Middle frontal gyrus (tissue), 1 donor: ENCODE measurements around the gene FKBP4.
A peak's percentile ranks its signal among the peaks of the same experiment; 100 is the strongest.

Experiments
- DNase-seq: peaks from one replicate; pipeline ENCODE4 v3.0.0-alpha.2; 2015; ENCODE audit warnings: low spot score; ENCODE audit errors: extremely low spot score

The FKBP4 gene

DNA sequence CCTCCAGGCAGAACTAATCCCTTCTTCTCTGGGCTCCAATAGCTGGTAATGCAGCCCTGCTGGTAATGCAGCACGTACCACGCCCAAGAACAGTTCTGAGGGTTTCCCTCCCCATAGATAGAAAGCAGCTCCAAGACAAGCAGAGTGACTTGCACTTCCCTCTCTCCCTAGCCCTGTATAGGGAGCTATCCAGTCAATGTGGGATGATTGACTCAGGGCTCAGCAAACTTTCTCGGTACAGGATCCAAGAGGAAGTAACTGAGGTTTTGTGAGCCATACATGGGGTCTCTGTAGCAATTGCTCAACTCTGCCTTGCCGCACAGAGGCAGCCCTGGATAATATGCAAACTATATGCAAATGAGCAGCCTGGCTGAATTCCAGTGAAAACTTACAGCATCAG lies 15.5 kb upstream of the FKBP4 start:
- no peak for DNase-seq

DNA sequence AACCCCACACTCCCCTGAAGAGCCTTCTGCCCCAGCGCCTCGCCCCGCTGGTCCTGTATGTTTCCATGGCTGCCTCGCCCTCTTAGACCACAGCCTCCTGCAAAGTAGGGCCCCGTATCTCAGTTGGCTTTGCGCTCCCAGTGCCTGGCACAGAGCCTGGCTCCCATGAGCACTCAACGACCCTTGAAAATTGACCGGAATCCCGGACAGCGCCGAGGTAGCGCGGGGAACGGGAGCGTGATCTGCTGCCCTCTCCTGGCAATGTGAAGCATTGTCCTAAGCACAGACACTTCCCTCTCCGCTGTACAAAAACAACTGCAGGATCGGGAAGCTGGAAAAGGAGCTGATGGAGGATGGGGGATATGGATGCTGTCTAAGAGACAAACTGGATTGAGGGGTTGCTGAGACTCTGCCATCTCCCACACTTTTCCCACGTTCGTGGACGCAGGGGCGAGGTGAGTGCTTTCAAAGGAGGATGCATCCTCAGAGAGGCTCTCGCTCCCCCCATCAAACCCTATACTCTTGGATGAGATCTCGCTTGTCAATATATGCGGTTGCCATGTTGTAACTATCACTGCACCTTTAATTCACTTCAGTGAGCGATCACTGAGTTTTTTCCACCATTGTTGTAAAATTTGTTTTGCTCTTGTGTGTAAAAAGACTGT lies 10.7 kb upstream of the FKBP4 start:
- peak; percentile 72 for DNase-seq

DNA sequence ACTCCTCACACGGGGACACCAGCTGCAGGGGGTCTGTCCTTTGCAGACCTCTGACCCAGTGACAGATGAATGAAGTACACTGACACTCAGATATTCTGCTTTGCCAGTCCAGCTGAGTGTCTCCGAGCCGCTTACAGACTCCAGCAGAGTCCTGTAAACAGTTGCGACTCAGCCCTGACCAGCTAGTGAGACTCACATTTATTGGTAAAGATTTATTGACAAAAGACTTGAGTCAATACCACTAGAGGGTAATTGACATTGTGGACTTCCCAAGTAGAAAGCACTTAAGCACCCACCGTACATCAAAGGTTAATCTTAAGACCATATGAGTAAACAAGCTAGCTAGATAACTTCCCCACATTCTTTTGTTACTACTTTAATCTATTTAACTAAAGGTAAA lies 9.8 kb upstream of the FKBP4 start:
- no peak for DNase-seq

DNA sequence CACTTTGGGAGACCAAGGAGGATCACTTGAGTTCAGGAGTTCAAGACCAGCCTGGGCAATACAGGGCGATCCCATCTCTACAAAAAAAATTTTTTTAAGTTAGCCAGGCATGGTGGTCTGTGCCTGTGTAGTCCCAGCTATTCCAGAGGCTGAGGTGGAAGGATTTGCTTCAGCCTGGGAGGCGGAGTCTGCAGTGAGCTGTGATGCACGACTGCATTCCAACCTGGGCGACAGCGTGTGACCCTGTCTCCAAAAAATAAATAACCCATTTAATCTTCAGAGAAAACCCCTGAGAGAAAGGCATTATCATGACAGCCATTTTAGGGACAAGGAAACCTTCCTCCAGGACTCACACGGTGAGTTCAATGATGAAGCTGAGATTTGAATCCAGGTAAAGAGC lies 3.7 kb upstream of the FKBP4 start:
- DNase-seq = no peak

GRCh38 chr12:2792671-2793500 lies 1.9 kb upstream of the FKBP4 start:
- DNase-seq = no peak

- no peak for DNase-seq
Observed at GRCh38 chr12:2793561-2793960, 1.2 kb upstream of the FKBP4 start.

GRCh38 chr12:2794191-2794735 lies 507 bp upstream of the FKBP4 start:
- no peak for DNase-seq

DNA sequence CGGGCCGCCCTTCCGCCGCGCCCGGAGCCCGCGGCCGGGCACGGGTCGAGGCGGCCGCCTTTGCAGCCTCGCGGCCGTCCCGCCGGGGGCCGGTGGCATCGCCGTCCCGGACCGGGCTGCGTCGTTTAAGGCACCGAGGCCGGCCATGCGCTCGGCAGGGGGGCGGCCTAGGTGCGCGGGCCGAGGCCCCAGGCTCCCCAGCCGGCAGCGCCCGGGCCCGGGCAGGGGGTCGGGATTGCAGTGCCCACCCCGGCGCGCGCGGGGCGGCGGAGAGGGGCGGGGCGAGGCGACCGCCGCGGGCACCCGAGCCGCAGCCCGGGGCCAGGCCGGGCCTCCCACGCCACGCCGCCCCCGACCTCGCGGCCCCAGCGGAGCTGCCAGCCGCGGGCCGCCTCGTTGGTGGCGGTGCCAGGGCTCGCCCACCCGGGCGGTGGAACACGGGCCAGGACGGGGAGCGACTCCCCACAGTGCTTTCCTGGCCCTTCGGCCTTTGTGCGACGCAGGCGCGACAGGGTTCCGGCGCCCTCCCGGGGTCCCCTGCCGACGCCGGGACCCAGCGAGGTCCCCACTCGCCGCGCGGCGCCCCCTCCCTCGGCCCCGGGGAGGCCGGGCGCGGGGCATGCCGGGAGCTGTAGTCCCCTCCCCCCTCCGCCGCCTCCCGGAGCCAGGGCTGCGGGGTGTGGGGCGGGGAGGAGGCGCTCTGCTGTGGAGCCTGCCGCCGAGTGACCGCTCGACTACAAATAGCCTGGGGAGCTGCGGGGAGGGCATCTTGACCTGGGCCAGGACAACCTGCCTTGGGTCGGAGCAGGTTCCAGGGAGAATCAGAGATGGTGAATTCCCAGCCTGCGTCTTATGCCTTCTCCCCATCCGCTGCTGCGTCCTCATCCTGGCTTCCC lies 769 bp downstream of the FKBP4 start:
- DNase-seq = peak; percentile 63

DNA sequence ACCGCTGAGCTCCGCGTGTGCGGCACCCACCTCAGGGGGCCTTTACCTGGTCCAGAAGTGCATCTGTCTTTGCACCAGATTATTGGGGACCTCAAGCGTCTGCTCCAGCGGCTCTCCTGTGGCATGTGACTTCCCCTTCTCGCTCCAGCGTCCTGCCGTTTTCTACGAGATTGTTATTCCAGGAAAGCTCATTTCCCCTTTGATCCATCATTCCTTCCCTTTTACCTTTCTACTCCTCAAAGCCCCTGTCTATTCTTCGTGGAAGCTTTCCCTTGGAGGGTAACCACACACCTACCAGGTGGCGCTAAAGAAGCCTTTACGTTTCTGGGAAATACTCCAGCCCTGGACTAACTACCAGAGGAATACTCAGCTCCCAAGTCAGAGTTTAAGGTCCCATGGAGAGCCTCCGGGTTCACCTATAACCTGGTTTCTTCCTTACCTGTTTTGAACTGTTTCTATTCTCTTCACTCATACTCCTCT lies 1.5 kb downstream of the FKBP4 start:
- DNase-seq = no peak

DNA sequence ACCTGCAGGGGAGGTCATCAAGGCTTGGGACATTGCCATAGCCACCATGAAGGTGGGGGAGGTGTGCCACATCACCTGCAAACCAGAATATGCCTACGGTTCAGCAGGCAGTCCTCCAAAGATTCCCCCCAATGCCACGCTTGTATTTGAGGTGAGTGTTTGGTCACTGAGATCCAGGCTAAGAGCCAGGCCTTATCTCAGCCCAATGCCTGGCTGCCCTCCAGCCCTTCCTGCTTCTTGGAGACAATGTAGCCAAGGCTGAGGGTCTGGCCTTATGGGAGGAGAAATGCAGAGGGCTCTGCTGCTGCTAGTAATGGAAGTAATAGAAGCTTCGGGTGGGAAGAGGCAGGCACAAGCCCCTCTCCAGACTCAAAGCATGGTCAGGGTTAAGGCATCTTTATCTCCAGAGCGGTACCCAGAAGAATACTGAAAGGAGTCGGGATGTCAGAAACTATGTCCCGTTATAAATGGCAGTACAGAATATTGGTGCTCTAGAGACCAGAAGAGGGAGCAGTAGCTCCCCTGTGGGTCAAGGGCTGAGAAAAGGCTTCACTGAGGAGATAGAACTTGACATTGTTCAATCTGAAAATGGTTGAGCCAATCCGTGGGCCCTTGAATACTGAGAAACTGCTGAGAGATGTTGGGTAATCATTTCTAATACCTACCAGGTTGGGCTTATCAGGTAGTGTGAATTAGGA lies 3.1 kb downstream of the FKBP4 start:
- no peak for DNase-seq

- DNase-seq = no peak
Observed at GRCh38 chr12:2800046-2800570, 5.3 kb downstream of the FKBP4 start.

DNA sequence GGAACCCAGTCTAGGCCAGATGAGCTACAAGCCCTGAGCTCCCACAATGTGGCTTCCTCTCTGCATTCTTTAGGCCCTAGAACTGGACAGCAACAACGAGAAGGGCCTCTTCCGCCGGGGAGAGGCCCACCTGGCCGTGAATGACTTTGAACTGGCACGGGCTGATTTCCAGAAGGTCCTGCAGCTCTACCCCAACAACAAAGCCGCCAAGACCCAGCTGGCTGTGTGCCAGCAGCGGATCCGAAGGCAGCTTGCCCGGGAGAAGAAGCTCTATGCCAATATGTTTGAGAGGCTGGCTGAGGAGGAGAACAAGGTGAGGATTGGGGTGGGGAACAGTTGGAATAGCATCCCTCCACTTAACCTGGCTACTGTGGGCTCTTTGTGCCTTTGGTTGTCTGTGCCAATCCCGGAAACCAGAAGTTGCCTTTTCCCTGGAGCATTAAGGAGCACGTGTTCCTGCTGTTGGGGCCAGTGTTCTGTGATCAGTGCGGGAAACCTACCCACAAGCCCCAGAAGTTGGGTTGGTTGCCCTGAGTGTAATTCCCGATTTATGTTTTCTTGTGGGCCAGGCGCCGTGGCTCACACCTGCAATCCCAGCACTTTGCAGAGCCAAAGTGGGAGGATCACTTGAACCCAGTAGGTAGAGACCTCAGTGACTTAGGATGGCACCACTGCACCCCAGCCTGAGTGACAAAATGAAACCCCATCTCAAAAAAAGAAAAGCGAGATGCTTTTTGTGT lies 6.4 kb downstream of the FKBP4 start:
- no peak for DNase-seq

DNA sequence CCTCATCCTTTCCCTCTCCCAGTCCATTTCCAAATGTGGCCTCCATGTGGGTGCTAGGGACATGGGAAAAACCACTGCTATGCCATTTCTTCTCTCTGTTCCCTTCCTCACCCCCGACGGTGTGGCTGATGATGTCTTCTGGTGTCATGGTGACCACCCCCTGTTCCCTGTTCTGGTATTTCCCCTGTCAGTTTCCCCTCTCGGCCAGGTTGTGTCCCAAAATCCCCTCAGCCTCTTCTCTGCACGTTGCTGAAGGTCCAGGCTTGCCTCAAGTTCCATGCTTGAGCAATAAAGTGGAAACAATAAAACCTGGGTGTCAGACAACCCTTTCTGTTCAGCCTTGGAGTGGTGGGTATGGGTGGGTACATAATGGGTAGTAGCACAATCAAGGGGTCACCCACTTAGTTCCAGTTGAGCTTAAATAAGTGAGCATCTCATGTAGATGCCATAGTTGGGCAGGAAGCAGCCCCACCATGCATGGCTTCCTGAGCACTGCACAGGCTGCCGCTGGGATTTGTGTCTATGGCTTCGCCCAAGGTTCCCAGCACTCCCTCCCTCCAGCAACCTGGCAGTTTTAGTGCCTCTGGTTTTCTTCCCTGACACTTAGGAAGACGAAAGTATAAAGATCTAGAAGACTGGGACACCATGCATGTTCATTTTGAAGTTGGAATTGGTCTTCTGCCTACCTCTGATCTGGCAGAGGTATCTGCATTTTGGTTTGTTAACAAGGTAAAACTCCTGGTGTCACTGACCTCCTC lies 9.0 kb downstream of the FKBP4 start:
- DNase-seq = no peak

DNA sequence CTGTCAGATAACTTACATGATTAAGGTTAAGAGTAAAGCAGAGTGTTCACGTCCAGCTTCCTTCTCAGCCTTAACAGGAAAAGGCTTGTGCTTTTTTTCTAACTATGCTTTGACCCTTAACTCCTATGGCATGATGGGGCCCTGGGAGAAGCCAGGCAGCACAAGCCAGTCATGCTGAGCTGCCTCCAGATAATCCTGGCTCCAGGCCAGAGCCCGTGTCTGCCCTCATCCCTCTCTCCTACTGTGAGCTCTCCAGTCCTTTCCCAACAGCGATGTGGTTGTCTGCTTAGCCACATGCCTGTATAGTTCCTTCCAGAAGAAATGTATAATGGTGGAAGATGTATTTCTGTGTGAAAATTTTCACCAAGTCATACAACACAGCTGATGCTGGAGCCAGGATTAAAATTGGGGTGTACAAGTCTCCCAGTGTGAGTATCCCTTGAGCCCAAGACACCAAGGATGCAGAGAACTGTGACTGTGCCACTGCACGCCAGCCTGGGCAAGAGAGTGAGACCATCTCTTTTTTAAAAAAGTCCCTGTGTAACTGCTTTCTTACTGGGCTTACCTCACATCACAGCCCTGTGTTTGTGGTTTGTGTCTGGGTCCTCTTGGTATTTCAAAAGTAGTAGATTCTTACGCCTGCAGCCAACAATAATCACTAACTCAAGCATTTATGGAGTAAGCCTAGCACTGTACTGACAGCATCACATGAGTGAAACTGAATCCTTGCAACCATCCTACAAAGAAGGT lies 9.8 kb downstream of the FKBP4 start:
- no peak for DNase-seq

DNA sequence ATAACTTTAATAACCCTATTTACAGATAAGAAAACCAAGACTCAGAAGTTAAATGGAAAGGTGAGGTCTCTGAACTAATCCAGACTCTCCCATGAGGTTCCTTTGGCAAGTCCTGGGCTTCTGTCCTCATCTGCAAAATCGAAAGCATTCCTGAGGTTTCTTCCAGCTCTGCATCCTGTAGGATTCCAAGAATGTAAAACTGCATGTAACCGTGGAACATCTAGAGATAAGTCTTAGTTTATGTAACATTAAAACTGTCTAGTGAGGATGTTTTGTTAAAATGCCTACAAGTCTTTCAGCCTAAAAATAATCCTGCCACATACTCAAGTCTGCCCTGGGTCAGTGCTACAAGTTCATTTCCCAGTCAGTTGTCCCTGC lies 10.4 kb downstream of the FKBP4 start:
- no peak for DNase-seq

GRCh38 chr12:2806700-2807099 lies 11.9 kb downstream of the FKBP4 start:
- DNase-seq = no peak

DNA sequence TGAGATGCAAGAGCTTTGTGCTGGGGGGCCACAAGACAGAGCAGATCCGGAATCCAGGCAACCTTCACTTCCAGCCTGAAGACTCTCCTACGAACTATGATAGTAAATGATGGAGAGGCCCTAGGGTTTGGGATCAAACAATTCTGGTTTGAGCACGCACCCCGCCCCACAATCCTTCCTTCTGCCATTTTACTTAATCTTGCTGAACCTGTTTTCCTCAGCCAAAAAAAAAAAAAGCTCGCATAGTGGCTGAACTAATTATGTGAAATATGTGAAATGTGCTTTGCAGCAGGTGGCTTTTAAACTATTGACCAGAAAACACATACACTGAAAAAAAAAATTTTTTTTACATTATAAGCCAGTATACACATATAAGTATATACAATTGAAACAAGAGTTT lies 17.0 kb downstream of the FKBP4 start:
- DNase-seq = no peak
